Stimulated activated naive CD8-positive, alpha-beta T cell treated with anti-CD3 and anti-CD28 coated beads, Interleukin-15, amount 100 ng/mL, for 72 hours (primary cell): ENCODE measurements around the gene CWC27.

Experiments
- ATAC-seq: fragments of 150-1000 bp; cut with Tn5 transposase; 2 replicates; pipeline ENCODE4 v1.10.0; 2021; ENCODE audit warnings: mild to moderate bottlenecking, moderate library complexity
- DNase-seq, 2 donors: peaks; one replicate each; pipeline ENCODE4 v3.0.0; 2021 to 2022
- H3K27ac Mint-ChIP-seq, 2 donors: one replicate each; pipeline ENCODE4 v1.8.0; 2022; ENCODE audit warnings: mild to moderate bottlenecking in 2 of 2, mixed read lengths in 2 of 2, moderate library complexity in 2 of 2
- H3K27me3 Mint-ChIP-seq: one replicate; pipeline ENCODE4 v1.8.0; 2022; ENCODE audit warnings: mixed read lengths
- H3K4me1 Mint-ChIP-seq: one replicate; pipeline ENCODE4 v1.8.0; 2022; ENCODE audit warnings: mild to moderate bottlenecking, mixed read lengths
- H3K4me3 Mint-ChIP-seq, 2 donors: one replicate each; pipeline ENCODE4 v1.8.0; 2022; ENCODE audit warnings: mild to moderate bottlenecking in 2 of 2, mixed read lengths in 2 of 2, moderate library complexity in 1 of 2
- H3K9me3 Mint-ChIP-seq, 2 donors: one replicate each; pipeline ENCODE4 v1.8.0; 2022; ENCODE audit warnings: mixed read lengths in 2 of 2

Gene CWC27

DNA sequence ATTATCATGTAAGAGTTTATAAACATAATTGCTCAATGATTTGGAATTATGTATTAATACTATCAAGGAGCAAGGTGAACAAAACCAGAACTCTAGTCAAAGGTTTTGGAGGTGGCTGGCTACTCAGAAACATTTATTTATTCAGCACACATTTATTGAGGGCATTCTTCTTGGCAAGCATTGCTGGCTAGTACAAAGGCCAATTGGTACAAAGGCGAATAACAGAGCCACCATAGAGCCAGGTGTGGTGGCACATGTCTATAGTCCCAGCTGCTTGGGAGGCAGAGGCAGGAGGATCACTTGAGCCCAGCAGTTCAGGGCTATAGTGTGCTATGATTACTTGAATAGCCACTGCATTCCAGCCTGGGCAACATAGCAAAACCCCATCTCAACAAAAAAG is 242.1 kb downstream of the CWC27 start:
- no peak overlapping the region for H3K27ac Mint-ChIP-seq
- DNase-seq, result no peak
- H3K9me3 Mint-ChIP-seq, result no peaks in the 10 kb centered on the region
- no peak overlapping the region for H3K4me3 Mint-ChIP-seq
- no peak for ATAC-seq
- H3K27me3 Mint-ChIP-seq, result no peaks in the 10 kb centered on the region
- H3K4me1 Mint-ChIP-seq, result no peaks in the 10 kb centered on the region

DNA sequence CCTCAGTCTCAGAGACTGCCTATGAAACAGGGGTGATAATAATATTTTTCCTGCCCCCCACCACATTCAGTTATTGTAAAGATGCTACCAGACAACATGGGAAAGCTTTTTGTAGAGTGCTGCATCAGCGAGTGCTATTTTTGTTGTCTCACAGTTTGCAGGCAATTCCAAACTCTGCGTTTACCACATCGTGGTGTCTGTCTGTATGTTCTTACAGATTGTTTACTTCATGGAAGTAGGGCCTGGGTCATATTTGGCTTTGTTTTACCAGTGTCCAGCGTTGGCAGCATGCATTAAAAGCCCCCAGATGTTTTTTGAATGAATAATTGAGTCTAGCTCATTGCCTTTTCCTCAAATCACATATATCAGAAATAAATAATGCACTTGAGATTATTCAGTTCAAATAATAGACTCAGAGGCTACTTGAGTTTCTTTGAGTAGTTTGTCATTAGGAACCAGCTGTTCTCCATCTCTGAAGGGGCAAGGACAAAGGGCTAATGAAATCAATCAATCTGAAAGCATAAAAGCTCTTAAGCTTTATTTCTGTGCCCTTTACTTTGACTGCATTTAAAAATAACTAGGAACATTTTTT is 243.7 kb downstream of the CWC27 start:
- no peak overlapping the region for H3K4me3 Mint-ChIP-seq
- DNase-seq (no peak), ATAC-seq (no peak)
- no peaks in the 10 kb centered on the region for H3K4me1 Mint-ChIP-seq
- H3K9me3 Mint-ChIP-seq, result no peaks in the 10 kb centered on the region
- H3K27ac Mint-ChIP-seq, result no peak overlapping the region
- H3K27me3 Mint-ChIP-seq, result no peaks in the 10 kb centered on the region

DNA sequence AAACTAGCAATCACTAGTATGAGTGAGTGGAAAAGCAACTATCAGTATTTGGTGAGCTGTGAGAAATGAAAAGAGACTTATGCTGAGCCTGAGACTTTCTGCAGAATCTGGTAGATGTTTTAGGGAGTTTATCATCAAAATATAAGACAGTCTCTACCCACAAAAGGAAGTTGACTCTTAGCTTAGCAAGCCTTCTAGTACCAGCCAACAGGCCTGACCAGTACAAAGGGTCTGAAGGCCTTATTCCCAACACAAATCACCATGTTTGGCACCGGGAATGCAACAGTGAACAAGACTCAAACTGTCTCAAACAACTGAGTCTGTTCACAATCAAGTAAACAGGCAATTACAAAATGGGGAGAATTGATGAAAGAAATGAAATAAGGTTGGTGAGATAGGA is 244.4 kb downstream of the CWC27 start:
- DNase-seq, result no peak
- H3K4me3 Mint-ChIP-seq, result no peak overlapping the region
- no peak for ATAC-seq
- no peaks in the 10 kb centered on the region for H3K4me1 Mint-ChIP-seq
- no peaks in the 10 kb centered on the region for H3K27me3 Mint-ChIP-seq
- no peak overlapping the region for H3K27ac Mint-ChIP-seq
- no peaks in the 10 kb centered on the region for H3K9me3 Mint-ChIP-seq

DNA sequence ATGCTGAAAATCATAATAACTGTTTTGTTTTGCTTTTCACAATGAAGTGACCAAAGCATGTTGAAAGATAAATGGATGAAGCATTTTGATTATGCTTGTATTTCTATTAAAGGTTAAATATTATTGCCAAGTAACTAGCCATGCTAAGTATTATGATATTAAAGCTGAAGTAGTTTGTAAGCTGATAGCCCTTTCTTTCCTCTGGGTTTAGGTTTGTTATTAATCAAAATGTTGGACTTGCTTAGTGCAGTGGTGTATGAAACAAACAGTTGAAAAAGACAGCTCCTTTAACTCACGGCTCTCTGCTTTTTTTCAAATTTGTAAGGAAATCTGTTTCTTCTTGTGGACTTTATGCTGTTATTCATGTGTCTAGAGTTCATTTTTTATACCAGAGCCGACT is 246.0 kb downstream of the CWC27 start:
- ATAC-seq, result no peak
- Mint-ChIP-seq H3K27me3 (no peaks in the 10 kb centered on the region), H3K27ac (no peak overlapping the region), H3K9me3 (no peaks in the 10 kb centered on the region), H3K4me1 (peaks cover 2% of the 10 kb centered on the region), H3K4me3 (no peak overlapping the region)
- DNase-seq, result no peak

DNA sequence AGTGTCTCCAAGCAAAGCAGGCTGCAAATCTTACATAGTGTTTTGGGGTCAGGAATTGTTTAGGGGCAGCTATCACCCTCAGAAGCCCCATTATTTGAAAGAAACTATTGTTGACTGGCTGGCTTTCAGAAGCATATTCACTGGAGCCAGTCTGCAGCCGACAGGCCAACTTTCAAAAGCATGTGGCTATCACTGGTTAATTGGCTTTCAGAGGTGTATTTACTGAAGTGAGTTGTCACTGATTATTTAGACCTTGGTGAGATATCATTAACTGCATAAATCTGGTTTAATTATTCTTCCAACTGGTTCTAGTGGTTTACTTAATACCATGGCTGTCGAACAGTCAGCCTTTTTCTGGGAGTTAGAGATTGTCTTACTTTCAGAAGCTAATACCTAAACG is 247.0 kb downstream of the CWC27 start:
- ATAC-seq (no peak), DNase-seq (no peak)
- H3K27me3 Mint-ChIP-seq, result no peaks in the 10 kb centered on the region

DNA sequence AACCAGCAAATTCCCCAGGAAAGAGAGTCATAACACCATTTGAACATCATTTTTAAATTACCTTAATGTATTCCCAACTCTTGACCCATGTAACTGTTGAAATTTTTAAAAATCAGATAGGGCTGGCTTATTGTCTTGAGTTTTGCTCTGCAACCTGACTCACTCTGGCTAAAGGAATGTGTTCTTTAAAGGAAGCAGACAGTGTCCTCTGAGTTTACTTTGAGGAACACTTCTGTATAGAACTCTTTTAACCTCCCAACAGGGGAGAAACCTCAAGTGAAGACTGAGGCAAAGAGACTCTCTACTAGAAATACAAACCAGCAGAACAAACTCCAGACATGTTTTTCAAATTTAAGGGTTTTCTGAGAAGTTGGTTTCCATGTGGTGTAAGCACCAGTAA is 248.9 kb downstream of the CWC27 start:
- Mint-ChIP-seq H3K27me3 (no peaks in the 10 kb centered on the region), H3K9me3 (no peaks in the 10 kb centered on the region), H3K27ac (no peak overlapping the region), H3K4me3 (no peak overlapping the region), H3K4me1 (peaks cover 23% of the 10 kb centered on the region)
- no peak for DNase-seq
- no peak for ATAC-seq

More for the DNA sequence above, 247.0 kb downstream of the CWC27 start:
- Mint-ChIP-seq H3K4me1 (peaks cover 12% of the 10 kb centered on the region), H3K27ac (no peak overlapping the region), H3K4me3 (no peak overlapping the region), H3K9me3 (no peaks in the 10 kb centered on the region)

DNA sequence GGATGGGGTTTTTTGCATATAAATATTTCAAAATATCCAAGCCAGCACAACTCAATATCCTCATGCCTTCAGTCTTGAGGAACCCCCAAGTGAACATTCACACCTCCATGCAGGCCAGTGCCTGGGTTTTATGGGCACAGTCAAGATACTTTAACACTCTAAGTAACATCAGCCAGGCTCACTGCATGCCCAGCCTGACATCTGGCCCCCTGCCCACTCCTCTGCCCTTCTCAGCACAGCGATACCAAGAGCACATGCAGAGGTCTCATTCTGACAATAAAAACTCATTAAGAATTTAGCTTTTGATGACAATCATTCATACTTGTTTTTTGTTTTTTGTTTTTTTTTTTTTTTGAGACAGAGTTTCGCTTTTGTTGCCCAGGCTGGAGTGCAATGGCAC is 250.0 kb downstream of the CWC27 start:
- Mint-ChIP-seq H3K27me3 (no peaks in the 10 kb centered on the region), H3K27ac (no peak overlapping the region), H3K9me3 (no peaks in the 10 kb centered on the region), H3K4me1 (peaks cover 23% of the 10 kb centered on the region), H3K4me3 (no peak overlapping the region)
- DNase-seq, result no peak
- ATAC-seq, result no peak

DNA sequence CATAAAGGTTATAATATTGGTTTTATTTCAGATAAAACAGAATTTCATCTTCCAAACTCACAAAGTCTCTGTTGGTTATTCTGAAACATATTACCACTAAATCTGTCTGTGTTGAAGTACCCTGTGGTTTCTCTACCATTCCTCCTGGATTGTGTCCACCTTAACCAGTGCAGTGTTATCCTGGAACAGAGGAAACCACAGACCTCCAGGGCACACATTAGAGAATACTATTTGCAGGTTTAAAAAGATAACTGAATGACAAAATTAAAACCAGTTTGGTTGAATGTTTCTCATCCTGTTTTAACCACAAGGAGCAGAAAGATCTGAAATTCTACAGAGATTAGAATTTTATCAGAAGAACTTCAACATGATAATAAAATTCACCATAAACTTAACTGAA is 251.8 kb downstream of the CWC27 start:
- DNase-seq (no peak), ATAC-seq (no peak)
- Mint-ChIP-seq H3K4me1 (peaks cover 23% of the 10 kb centered on the region), H3K9me3 (no peaks in the 10 kb centered on the region), H3K4me3 (no peak overlapping the region), H3K27ac (peak overlapping the region in 1 of 2 donors; percentile 55), H3K27me3 (no peaks in the 10 kb centered on the region)

DNA sequence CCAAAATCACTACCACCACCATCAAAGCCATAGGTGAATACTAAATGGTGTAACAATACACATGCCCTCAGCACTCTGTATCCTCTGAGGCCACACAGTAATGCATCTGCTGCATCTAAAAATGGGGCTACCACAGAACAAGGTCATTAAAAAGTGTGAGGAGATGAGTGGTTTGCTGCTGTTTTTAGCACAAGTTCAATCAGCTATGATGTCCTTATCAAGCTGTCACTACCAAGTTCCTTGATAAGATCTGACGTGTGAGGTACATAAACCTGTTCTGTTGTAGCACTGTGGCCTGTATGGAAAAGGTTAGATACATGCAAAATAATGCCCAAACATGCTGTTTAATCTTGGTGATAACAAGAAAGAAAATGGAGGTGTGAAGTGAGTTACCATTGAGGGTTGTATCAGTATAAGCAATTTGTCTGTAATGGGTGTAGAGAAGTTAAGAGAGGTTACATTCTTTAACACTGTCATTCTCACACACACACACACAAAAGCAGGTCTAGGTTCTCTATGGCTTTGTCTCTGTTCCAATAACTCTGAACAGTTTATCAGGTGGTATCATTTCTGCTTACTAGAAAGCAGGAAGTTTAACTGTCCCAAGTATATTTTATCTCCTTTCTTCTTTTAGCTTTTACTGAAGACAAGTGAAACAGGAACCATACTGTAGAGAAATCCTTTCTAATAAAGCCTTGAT is 252.9 kb downstream of the CWC27 start:
- DNase-seq (no peak), ATAC-seq (peak; percentile 26)
- Mint-ChIP-seq H3K4me1 (peaks cover 28% of the 10 kb centered on the region), H3K27me3 (no peaks in the 10 kb centered on the region), H3K27ac (no peak overlapping the region), H3K9me3 (no peaks in the 10 kb centered on the region), H3K4me3 (no peak overlapping the region)

DNA sequence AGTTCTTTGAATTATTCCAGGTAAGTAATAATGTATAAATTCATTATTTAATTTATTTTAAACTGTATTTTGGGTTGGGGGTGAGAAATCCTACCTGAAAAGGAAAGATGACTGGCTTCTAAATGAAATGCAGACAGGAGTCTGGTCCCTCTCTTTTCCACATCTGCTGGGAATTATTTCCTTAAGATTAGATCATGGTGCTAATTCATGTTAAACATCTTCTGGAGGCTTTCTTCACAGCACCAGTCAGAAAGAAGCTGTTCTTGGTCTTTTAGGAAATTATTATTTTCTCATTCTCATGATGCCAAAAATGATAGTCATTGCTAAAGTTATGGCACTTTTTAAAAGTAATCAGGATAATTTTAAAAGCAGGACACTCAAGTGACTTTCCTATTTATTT is 254.2 kb downstream of the CWC27 start:
- no peak for DNase-seq
- Mint-ChIP-seq H3K27me3 (no peaks in the 10 kb centered on the region), H3K9me3 (no peaks in the 10 kb centered on the region), H3K27ac (no peak overlapping the region), H3K4me3 (no peak overlapping the region), H3K4me1 (peaks cover 36% of the 10 kb centered on the region)
- no peak for ATAC-seq

DNA sequence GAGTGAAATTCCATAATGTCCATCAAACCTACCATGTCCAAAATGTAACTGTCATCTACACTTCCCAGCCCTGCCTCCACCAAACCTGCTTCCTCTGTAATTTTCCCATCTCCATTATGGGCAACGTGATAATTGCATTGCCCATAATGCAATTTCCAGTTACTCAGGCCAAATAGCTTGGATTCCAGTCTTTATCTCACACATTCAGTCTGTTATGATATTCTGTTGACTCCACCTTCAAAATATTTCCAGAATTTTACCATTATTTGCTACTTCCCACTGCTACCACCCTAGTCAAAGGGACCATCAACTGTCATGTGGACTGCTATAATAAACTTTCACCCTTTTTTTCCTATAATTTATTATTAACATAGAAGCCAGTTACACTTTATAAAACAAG is 256.0 kb downstream of the CWC27 start:
- no peak for ATAC-seq

DNA sequence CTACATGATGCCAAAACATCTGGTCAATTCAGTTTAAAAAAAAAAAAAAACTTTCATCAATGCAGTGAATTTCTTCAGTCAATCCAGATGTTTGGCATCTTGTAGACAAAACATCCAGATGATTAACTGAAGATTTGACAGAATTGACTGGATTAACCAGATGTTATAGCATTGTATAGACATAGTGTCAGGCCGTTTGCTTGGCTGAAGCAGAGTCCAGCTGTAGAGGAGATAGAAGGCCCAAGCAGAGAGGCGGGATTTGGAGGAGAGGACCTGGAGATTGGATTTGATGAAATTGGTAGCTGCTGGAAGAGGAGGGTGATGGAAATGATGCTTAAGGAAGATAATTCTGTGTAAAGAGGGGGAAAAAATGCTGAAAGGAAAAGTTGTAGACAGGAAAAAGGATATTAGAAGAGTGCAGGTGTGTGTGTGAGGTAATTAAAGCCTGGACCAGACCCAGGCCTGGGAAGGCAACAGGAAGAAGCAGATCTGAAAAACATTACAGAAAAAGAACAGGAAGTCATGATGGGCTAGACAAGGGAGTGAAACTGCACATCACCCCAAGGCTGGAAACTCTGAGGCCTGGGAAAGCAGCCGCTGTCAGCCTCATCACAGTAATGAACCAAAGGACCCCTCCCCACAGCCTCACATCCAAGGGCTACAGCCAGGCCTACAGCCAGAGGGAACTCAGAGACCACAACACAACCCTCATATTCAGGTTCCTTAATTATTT is 258.3 kb downstream of the CWC27 start:
- Mint-ChIP-seq H3K4me3 (peak overlapping the region in 1 of 2 donors; percentile 17), H3K4me1 (peaks cover 13% of the 10 kb centered on the region), H3K9me3 (peaks cover 0 to 7% of the 10 kb centered on the region in 2 donors), H3K27me3 (no peaks in the 10 kb centered on the region), H3K27ac (peak overlapping the region; percentile 19 to 93)
- DNase-seq (no peak), ATAC-seq (peak; percentile 43)

More for the DNA sequence above, 256.0 kb downstream of the CWC27 start:
- Mint-ChIP-seq H3K4me1 (peaks cover 35% of the 10 kb centered on the region), H3K27me3 (no peaks in the 10 kb centered on the region), H3K4me3 (no peak overlapping the region), H3K27ac (no peak overlapping the region), H3K9me3 (no peaks in the 10 kb centered on the region)
- no peak for DNase-seq

DNA sequence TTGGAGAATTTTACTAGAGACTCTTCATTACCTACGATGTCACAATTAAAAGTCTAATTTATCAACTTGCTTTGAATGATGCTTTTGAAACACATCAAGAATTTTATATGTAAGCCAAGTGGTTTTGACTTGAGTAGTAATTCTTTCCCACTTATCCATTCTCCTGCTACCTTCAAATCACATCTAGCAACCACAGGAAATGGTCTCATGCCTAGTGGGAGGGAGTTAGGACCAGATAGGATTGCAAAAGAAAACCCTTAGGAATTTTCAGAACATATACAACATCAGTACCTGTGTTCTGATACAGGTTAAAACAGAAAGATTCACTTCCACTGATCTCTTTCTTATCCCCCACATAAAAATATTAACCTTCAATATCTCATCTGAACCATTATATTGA is 260.4 kb downstream of the CWC27 start:
- Mint-ChIP-seq H3K4me1 (peaks cover 12% of the 10 kb centered on the region), H3K27ac (no peak overlapping the region), H3K4me3 (no peak overlapping the region), H3K27me3 (no peaks in the 10 kb centered on the region), H3K9me3 (peaks cover 0 to 7% of the 10 kb centered on the region in 2 donors)
- DNase-seq, result no peak
- ATAC-seq, result no peak

DNA sequence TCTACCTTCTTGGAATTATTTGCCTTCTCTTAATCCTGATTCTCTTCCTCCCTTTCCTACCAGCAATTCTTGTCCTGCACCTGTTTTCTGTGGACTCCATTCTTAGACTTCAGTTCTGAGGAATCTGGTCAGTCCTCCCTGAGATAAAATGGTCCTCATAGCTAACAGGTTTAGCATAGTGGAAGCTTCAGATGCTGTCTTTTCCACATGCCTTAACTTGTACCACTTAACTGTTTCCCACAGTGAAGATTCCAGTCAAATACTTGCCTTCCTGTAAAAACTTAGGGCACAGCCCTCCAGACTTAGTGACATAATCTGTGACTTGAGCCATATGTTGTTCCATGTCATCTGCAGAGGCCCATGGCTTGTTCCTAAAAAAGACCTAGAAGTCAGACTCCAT is 261.3 kb downstream of the CWC27 start:
- Mint-ChIP-seq H3K9me3 (peaks cover 0 to 7% of the 10 kb centered on the region in 2 donors), H3K4me1 (peaks cover 20% of the 10 kb centered on the region), H3K4me3 (no peak overlapping the region), H3K27ac (no peak overlapping the region), H3K27me3 (no peaks in the 10 kb centered on the region)
- DNase-seq, result no peak
- no peak for ATAC-seq

DNA sequence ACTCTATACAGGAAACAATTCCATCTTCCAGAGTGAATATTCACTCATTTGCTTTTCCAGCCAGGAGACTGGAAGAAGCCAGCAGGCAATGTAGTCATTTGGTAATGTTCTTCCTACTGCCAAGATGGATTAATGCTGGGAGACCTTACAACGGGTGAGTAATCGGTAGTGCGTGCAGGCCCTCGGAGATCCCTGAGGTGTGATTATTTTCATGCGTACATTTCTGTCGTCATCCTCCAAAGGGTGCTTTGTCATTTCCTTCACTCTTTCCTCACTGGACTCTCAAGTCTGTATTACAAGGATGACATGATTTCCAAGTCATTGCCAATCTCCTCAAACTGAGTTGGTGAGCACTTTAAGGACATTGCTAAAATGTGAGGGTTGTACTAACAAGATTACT is 263.5 kb downstream of the CWC27 start:
- H3K9me3 Mint-ChIP-seq, result peaks cover 0 to 7% of the 10 kb centered on the region in 2 donors
- DNase-seq (no peak), ATAC-seq (no peak)
- peaks cover 29% of the 10 kb centered on the region for H3K4me1 Mint-ChIP-seq
- H3K27me3 Mint-ChIP-seq, result no peaks in the 10 kb centered on the region
- no peak overlapping the region for H3K27ac Mint-ChIP-seq
- H3K4me3 Mint-ChIP-seq, result no peak overlapping the region
